IMR-90 (cell line): ENCODE data around the gene ULBP2. TPM values are rescaled to one million over a fixed set of nuclear protein-coding genes. Genes with fewer than 3 reads are reported as not detected.
"Not testable (repeated sequence)": the region's sequence is repeated elsewhere in the genome, so short reads cannot be mapped to it uniquely, and the experiment has no call there.

Experiments used
- ATAC-seq: fragments of 200-7000 bp; cut with Tn5 transposase; 2 replicates; pipeline ENCODE4 v1.9.1; 2020; ENCODE audit warnings: low read depth, mild to moderate bottlenecking, moderate library complexity
- BruUV-seq: library from RNA; stranded (reverse); fragments of 400-500 nt; replicated peaks from 2 replicates; lab custom pipeline; 2021; lab: Mats Ljungman, UMichigan
- CTCF ChIA-PET: fragments of 300-600 bp; formaldehyde crosslinking; extraction: SDS; loops from one replicate; lab custom pipeline; 2021; ENCODE audit warnings: antibody characterized with exemption; lab: Yijun Ruan, JAX
- POLR2A ChIA-PET: fragments of 300-600 bp; sonication (Branson Sonifier 250); formaldehyde crosslinking; loops from one replicate; lab custom pipeline; 2022; ENCODE audit warnings: antibody characterized with exemption; ENCODE audit not compliant: unreplicated experiment; lab: Charles Lee
- DNase-seq: peaks from one replicate; pipeline ENCODE4 v3.0.0; 2013
- H2AFZ ChIP-seq: replicated peaks from 2 replicates; pipeline ENCODE3; 2013; ENCODE audit warnings: low read length, mild to moderate bottlenecking; ENCODE audit not compliant: poor library complexity
- H2AK5ac ChIP-seq: 2 replicates; pipeline ENCODE4 v1.6.1; 2013; ENCODE audit warnings: low read depth, low read length, inconsistent platforms
- H2AK9ac ChIP-seq: replicated peaks from 2 replicates; pipeline ENCODE3; 2013; ENCODE audit warnings: mild to moderate bottlenecking, low read depth, low read length, moderate library complexity; ENCODE audit not compliant: poor library complexity
- H2BK120ac ChIP-seq: 2 replicates; pipeline ENCODE4 v1.6.1; 2013; ENCODE audit warnings: low read depth, low read length, inconsistent platforms
- H2BK15ac ChIP-seq: 3 replicates; pipeline ENCODE4 v1.6.1; 2013; ENCODE audit warnings: low read depth, low read length, inconsistent platforms
- H2BK20ac ChIP-seq: 2 replicates; pipeline ENCODE4 v1.6.1; 2013; ENCODE audit warnings: low read depth, mild to moderate bottlenecking, inconsistent platforms, low read length, moderate library complexity
- H2BK5ac ChIP-seq: 2 replicates; pipeline ENCODE4 v1.6.1; 2013; ENCODE audit warnings: mild to moderate bottlenecking, low read depth, low read length, inconsistent platforms; ENCODE audit not compliant: poor library complexity, severe bottlenecking
- H3K14ac ChIP-seq: replicated peaks from 2 replicates; pipeline ENCODE4 v1.6.1; 2013; ENCODE audit warnings: low read depth, low read length, inconsistent platforms
- H3K18ac ChIP-seq: 2 replicates; pipeline ENCODE4 v1.6.1; 2013; ENCODE audit warnings: low read depth, low read length, control low read depth
- H3K23ac ChIP-seq: 2 replicates; pipeline ENCODE4 v1.6.1; 2013; ENCODE audit warnings: low read depth, low read length, inconsistent platforms
- H3K27ac ChIP-seq: 2 replicates; pipeline ENCODE4 v1.5.1; 2013; ENCODE audit warnings: mild to moderate bottlenecking, control low read depth, low read length; ENCODE audit not compliant: insufficient read depth
- H3K27me3 ChIP-seq: 2 replicates; pipeline ENCODE4 v1.6.1; 2013; ENCODE audit warnings: low read length; ENCODE audit not compliant: control insufficient read depth, insufficient read depth
- H3K36me3 ChIP-seq: 2 replicates; pipeline ENCODE4 v1.6.1; 2013; ENCODE audit warnings: low read length, mixed read lengths; ENCODE audit not compliant: control insufficient read depth, insufficient read depth
- H3K4ac ChIP-seq: 2 replicates; pipeline ENCODE4 v1.6.1; 2013; ENCODE audit warnings: low read depth, low read length, inconsistent platforms
- H3K4me1 ChIP-seq: 2 replicates; pipeline ENCODE4 v1.6.1; 2013; ENCODE audit warnings: low read length, mixed read lengths; ENCODE audit not compliant: control insufficient read depth, insufficient read depth
- H3K4me2 ChIP-seq: 2 replicates; pipeline ENCODE4 v1.6.1; 2013; ENCODE audit warnings: low read depth, mild to moderate bottlenecking, control low read depth, low read length, moderate library complexity
- H3K4me3 ChIP-seq: 2 replicates; pipeline ENCODE4 v1.5.1; 2013; ENCODE audit warnings: low read depth, mild to moderate bottlenecking, control low read depth, low read length, moderate library complexity; ENCODE audit not compliant: insufficient read depth
- H3K56ac ChIP-seq: 2 replicates; pipeline ENCODE4 v1.6.1; 2013; ENCODE audit warnings: low read length, inconsistent platforms; ENCODE audit not compliant: insufficient read depth; ENCODE audit errors: extremely low read depth
- H3K79me1 ChIP-seq, 2 experiments: 2 replicates each; pipeline ENCODE4 v1.6.1; 2013; ENCODE audit warnings: low read length in 2 of 2, inconsistent platforms in 1 of 2, low read depth in 1 of 2
- H3K9ac ChIP-seq: 2 replicates; pipeline ENCODE4 v1.6.1; 2013; ENCODE audit warnings: low read depth, low read length, control low read depth
- H3K9me1 ChIP-seq: 2 replicates; pipeline ENCODE4 v1.6.1; 2013; ENCODE audit warnings: low read length, inconsistent platforms; ENCODE audit not compliant: insufficient read depth
- H3K9me3 ChIP-seq: 2 replicates; pipeline ENCODE4 v1.6.1; 2013; ENCODE audit warnings: low read length; ENCODE audit not compliant: control insufficient read depth, insufficient read depth
- H4K20me1 ChIP-seq: 2 replicates; pipeline ENCODE4 v1.6.1; 2013; ENCODE audit warnings: low read length, inconsistent platforms; ENCODE audit not compliant: insufficient read depth
- H4K5ac ChIP-seq: 2 replicates; pipeline ENCODE4 v1.6.1; 2013; ENCODE audit warnings: mild to moderate bottlenecking, low read depth, low read length, control low read depth
- H4K8ac ChIP-seq, 2 experiments: 2 replicates each; pipeline ENCODE4 v1.6.1; 2013; ENCODE audit warnings: low read depth in 2 of 2, low read length in 2 of 2, control low read depth in 1 of 2, inconsistent platforms in 1 of 2
- H4K91ac ChIP-seq: 2 replicates; pipeline ENCODE4 v1.6.1; 2013; ENCODE audit warnings: low read depth, low read length, inconsistent platforms; ENCODE audit not compliant: insufficient read depth
- WGBS, 2 experiments: methylation state at CpG; one replicate each; pipeline versions ENCODE4 v1.1.5 to v1.1.7; 2013; ENCODE audit warnings: missing lambda C conversion rate in 2 of 2; ENCODE audit not compliant: insufficient read length in 1 of 2; ENCODE audit errors: extremely low coverage in 2 of 2; 5-methylcytosine and 5-hydroxymethylcytosine counted together
- dilution Hi-C: fragments of 300-500 bp; cut with HindIII; formaldehyde crosslinking; loops from one replicate; pipeline ENCODE4 v1.14.3; 2018; ENCODE audit warnings: low sequenced_read_pairs; ENCODE audit not compliant: unreplicated experiment
- in situ Hi-C: fragments of 300-500 bp; cut with MboI; formaldehyde crosslinking; loops from 3 replicates; pipeline ENCODE4 v1.14.3; 2019; ENCODE audit warnings: low sequenced_read_pairs, inconsistent platforms, mixed read lengths
- intact Hi-C: fragments of 100-400 bp; cut with micrococcal nuclease; formaldehyde crosslinking; loops from 2 replicates; pipeline ENCODE4 v1.10.0; 2022
- polyA plus RNA-seq, 3 experiments: library from polyadenylated mRNA; depleted of rRNA; stranded (reverse); fragments of >200 nt; gene quantifications; 2 replicates each; pipeline ENCODE4 v1.2.3, GENCODE V29; 2012; ENCODE audit warnings: low replicate concordance in 1 of 3
- total RNA-seq: library from RNA; depleted of rRNA; stranded (reverse); fragments of >200 nt; gene quantifications from 2 replicates; pipeline ENCODE4 v1.2.3, GENCODE V29; 2012

ULBP2 gene
- total and polyA plus RNA-seq, 2 of the 4 experiments (the other 2 are of a cell fraction) = 7.9 to 16.2 TPM

DNA sequence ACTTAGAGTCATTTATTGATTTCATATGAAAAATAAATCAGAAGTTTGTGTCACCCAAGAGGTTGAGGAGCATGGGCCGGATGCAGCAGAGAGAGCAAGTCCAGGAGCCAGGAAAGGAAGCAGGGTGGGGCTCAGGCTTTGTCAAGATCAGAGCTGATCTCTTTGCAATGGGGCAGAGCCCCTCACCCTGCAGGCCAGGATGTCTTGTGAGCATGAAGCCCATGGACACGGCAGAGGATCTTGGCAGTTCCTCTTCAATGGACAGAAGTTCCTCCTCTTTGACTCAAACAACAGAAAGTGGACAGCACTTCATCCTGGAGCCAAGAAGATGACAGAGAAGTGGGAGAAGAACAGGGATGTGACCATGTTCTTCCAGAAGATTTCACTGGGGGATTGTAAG, 27.1 kb downstream of the ULBP2 start:
- H3K4me1 ChIP-seq, POLR2A ChIA-PET, DNase-seq, ATAC-seq, H3K56ac ChIP-seq, dilution Hi-C loops, H3K79me1 ChIP-seq, H3K4me2 ChIP-seq, H2AFZ ChIP-seq, H3K14ac ChIP-seq, H2BK120ac ChIP-seq, in situ Hi-C loops, H4K8ac ChIP-seq, H4K91ac ChIP-seq, H2BK15ac ChIP-seq, intact Hi-C loops, H2BK5ac ChIP-seq, CTCF ChIA-PET, H3K9ac ChIP-seq, H4K20me1 ChIP-seq, H3K18ac ChIP-seq, H2AK9ac ChIP-seq, H2AK5ac ChIP-seq, H3K9me1 ChIP-seq, BruUV-seq, H3K36me3 ChIP-seq, H3K4me3 ChIP-seq, H3K4ac ChIP-seq, H3K9me3 ChIP-seq, H3K27ac ChIP-seq, H3K23ac ChIP-seq, H2BK20ac ChIP-seq, H4K5ac ChIP-seq: not testable (repeated sequence)
- peaks cover 69% of the 10 kb centered on the region for H3K27me3 ChIP-seq
- WGBS, 2 experiments = no CpG with 5 or more reads among the region's 2 CpGs
